OCI-LY1 (cell line): ENCODE data around the gene ATXN1.

Source experiments
- CTCF ChIP-seq: fragments of 200-600 bp; sonication (generic), shearing (Covaris generic); IDR thresholded peaks from 2 replicates; pipeline ENCODE4 v1.5.1; 2017; ENCODE audit warnings: mild to moderate bottlenecking, antibody characterized with exemption, low read length, moderate library complexity, mixed read lengths
- EZH2 ChIP-seq: fragments of 200-600 bp; sonication (generic), shearing (Covaris generic); IDR thresholded peaks from 2 replicates; pipeline ENCODE4 v1.8.0; 2017; ENCODE audit warnings: borderline replicate concordance, mixed run types, mild to moderate bottlenecking, antibody characterized with exemption, low read length, moderate library complexity, mixed read lengths

GRCh38 chr6:16377470-16377869 is 383.8 kb downstream of the ATXN1 start:
- TF ChIP-seq CTCF, result no peak
- TF ChIP-seq EZH2, result no peak
